Right atrium auricular region (tissue), 2 donors: ENCODE data around the gene NOTCH1. TPM values are rescaled to one million over a fixed set of nuclear protein-coding genes. Genes with fewer than 3 reads are reported as not detected.

ENCODE experiments used
- DNase-seq: peaks from one replicate; pipeline ENCODE4 v3.0.0-alpha.2; 2019; ENCODE audit warnings: low spot score
- H3K27ac ChIP-seq, 2 donors: fragments of 200-600 bp; sonication (generic); 1 replicate in 1 of 2; 2 replicates in 1 of 2; pipeline ENCODE4 v1.5.1; 2016 to 2019
- H3K27me3 ChIP-seq, 2 donors: fragments of 200-600 bp; sonication (generic); one replicate each; pipeline versions ENCODE4 v1.5.1 to v1.6.0; 2017 to 2019
- H3K36me3 ChIP-seq: fragments of 200-600 bp; sonication (generic); one replicate; pipeline ENCODE4 v1.5.1; 2016
- H3K4me1 ChIP-seq, 2 donors: fragments of 200-600 bp; sonication (generic); one replicate each; pipeline versions ENCODE4 v1.5.1 to v1.6.0; 2017 to 2019
- H3K4me3 ChIP-seq, 2 donors: fragments of 200-600 bp; sonication (generic); 1 replicate in 1 of 2; 2 replicates in 1 of 2; pipeline ENCODE4 v1.5.1; 2017 to 2019; ENCODE audit warnings: mild to moderate bottlenecking in 1 of 2, moderate library complexity in 1 of 2
- H3K9me3 ChIP-seq, 2 donors: fragments of 200-600 bp; sonication (generic); one replicate each; pipeline ENCODE4 v1.5.1; 2019
- CTCF ChIP-seq, 2 donors: fragments of 200-600 bp; sonication (generic); IDR thresholded peaks; one replicate each; pipeline ENCODE4 v1.5.1; 2019; ENCODE audit warnings: antibody characterized with exemption in 2 of 2
- total RNA-seq, 2 donors: library from RNA; depleted of rRNA; stranded (reverse); fragments of >200 nt; gene quantifications; one replicate each; pipeline ENCODE4 v1.1.0, GENCODE V29; 2016

Gene NOTCH1
- total RNA-seq, 2 donors from 2014 or later, result 14.2 to 39.7 TPM

GRCh38 chr9:136511670-136512592 is 33.9 kb downstream of the NOTCH1 start:
- H3K4me3 ChIP-seq, result no peak overlapping the region
- H3K9me3 ChIP-seq, result no peaks in the 10 kb centered on the region
- no peak for TF ChIP-seq CTCF (IDR thresholded peaks at IDR 0.05)
- H3K36me3 ChIP-seq, result peaks cover 69% of the 10 kb centered on the region
- no peaks in the 10 kb centered on the region for H3K27me3 ChIP-seq
- H3K27ac ChIP-seq, result peak overlapping the region; percentile 72 to 78
- H3K4me1 ChIP-seq, result peaks cover 0 to 27% of the 10 kb centered on the region in 2 donors
- peak; percentile 90 for DNase-seq

- Histone ChIP-seq H3K27ac (peak overlapping the region; percentile 72 to 78), H3K27me3 (no peaks in the 10 kb centered on the region), H3K4me1 (peaks cover 0 to 27% of the 10 kb centered on the region in 2 donors), H3K9me3 (no peaks in the 10 kb centered on the region), H3K4me3 (no peak overlapping the region), H3K36me3 (peaks cover 76% of the 10 kb centered on the region)
- TF ChIP-seq CTCF (IDR thresholded peaks at IDR 0.05), result no peak
- DNase-seq, result no peak
Observed at GRCh38 chr9:136511144-136511669, 34.6 kb downstream of the NOTCH1 start.

- no peak overlapping the region for H3K4me3 ChIP-seq
- H3K27me3 ChIP-seq, result no peaks in the 10 kb centered on the region
- H3K36me3 ChIP-seq, result peaks cover 76% of the 10 kb centered on the region
- no peak for TF ChIP-seq CTCF (IDR thresholded peaks at IDR 0.05)
- H3K9me3 ChIP-seq, result no peaks in the 10 kb centered on the region
- H3K4me1 ChIP-seq, result peaks cover 0 to 27% of the 10 kb centered on the region in 2 donors
- no peak for DNase-seq
- H3K27ac ChIP-seq, result peak overlapping the region; percentile 72 to 78
Observed at GRCh38 chr9:136510561-136510960, 35.3 kb downstream of the NOTCH1 start.

- TF ChIP-seq CTCF (IDR thresholded peaks at IDR 0.05), result no peak
- H3K4me1 ChIP-seq, result peaks cover 0 to 27% of the 10 kb centered on the region in 2 donors
Observed at GRCh38 chr9:136509549-136509948, 36.3 kb downstream of the NOTCH1 start.

GRCh38 chr9:136508729-136509500 is 36.9 kb downstream of the NOTCH1 start:
- H3K36me3 ChIP-seq, result peaks cover 76% of the 10 kb centered on the region
- H3K27me3 ChIP-seq, result no peaks in the 10 kb centered on the region
- no peak for TF ChIP-seq CTCF (IDR thresholded peaks at IDR 0.05)
- peak overlapping the region in 1 of 2 donors; percentile 18 for H3K27ac ChIP-seq
- no peak for DNase-seq
- H3K4me3 ChIP-seq, result no peak overlapping the region
- H3K9me3 ChIP-seq, result no peaks in the 10 kb centered on the region
- H3K4me1 ChIP-seq, result peaks cover 0 to 27% of the 10 kb centered on the region in 2 donors

More at GRCh38 chr9:136509549-136509948, 36.3 kb downstream of the NOTCH1 start:
- Histone ChIP-seq H3K27ac (no peak overlapping the region), H3K36me3 (peaks cover 76% of the 10 kb centered on the region), H3K27me3 (no peaks in the 10 kb centered on the region), H3K4me3 (no peak overlapping the region), H3K9me3 (no peaks in the 10 kb centered on the region)
- DNase-seq, result no peak
